Mesendoderm (in vitro differentiated cells): ENCODE data around the gene MYBPHL.

Experiments used
- DNase-seq: peaks from one replicate; pipeline ENCODE4 v3.0.0; 2013
- H2AK5ac ChIP-seq: 2 replicates; pipeline ENCODE4 v1.6.1; 2013; ENCODE audit warnings: low read length, inconsistent platforms
- H2BK120ac ChIP-seq: 2 replicates; pipeline ENCODE4 v1.6.1; 2013; ENCODE audit warnings: low read depth, mild to moderate bottlenecking, low read length, moderate library complexity, mixed read lengths
- H2BK15ac ChIP-seq: replicated peaks from 2 replicates; pipeline ENCODE4 v1.6.1; 2013; ENCODE audit warnings: low read depth, mild to moderate bottlenecking, moderate library complexity
- H2BK5ac ChIP-seq: 2 replicates; pipeline ENCODE4 v1.6.1; 2013; ENCODE audit warnings: low read length, inconsistent platforms
- H3K18ac ChIP-seq: 2 replicates; pipeline ENCODE4 v1.6.1; 2013; ENCODE audit warnings: mild to moderate bottlenecking, low read length, mixed read lengths
- H3K23ac ChIP-seq: one replicate; pipeline ENCODE4 v1.6.1; 2013; ENCODE audit warnings: low read length
- H3K27ac ChIP-seq: 2 replicates; pipeline ENCODE4 v1.5.1; 2013; ENCODE audit warnings: low read depth, mild to moderate bottlenecking, inconsistent platforms, low read length, moderate library complexity
- H3K27me3 ChIP-seq: 2 replicates; pipeline ENCODE4 v1.6.1; 2013; ENCODE audit warnings: low read length, control low read depth, mild to moderate bottlenecking, inconsistent platforms; ENCODE audit not compliant: insufficient read depth, poor library complexity
- H3K36me3 ChIP-seq: 2 replicates; pipeline ENCODE4 v1.6.1; 2013; ENCODE audit warnings: low read length, inconsistent platforms; ENCODE audit not compliant: control insufficient read depth, insufficient read depth
- H3K4ac ChIP-seq: one replicate; pipeline ENCODE4 v1.6.1; 2013; ENCODE audit warnings: low read depth, mild to moderate bottlenecking, low read length, moderate library complexity
- H3K4me1 ChIP-seq: 2 replicates; pipeline ENCODE4 v1.6.1; 2013; ENCODE audit warnings: low read depth, low read length, inconsistent platforms; ENCODE audit not compliant: control insufficient read depth
- H3K4me2 ChIP-seq: 2 replicates; pipeline ENCODE4 v1.6.1; 2013; ENCODE audit warnings: low read length
- H3K4me3 ChIP-seq: 2 replicates; pipeline ENCODE4 v1.5.1; 2013; ENCODE audit warnings: mild to moderate bottlenecking, low read length
- H3K56ac ChIP-seq: one replicate; pipeline ENCODE4 v1.6.1; 2013; ENCODE audit warnings: low read length
- H3K79me1 ChIP-seq: 2 replicates; pipeline ENCODE4 v1.6.1; 2013; ENCODE audit warnings: low read length, inconsistent platforms
- H3K79me2 ChIP-seq: 2 replicates; pipeline ENCODE4 v1.6.1; 2013; ENCODE audit warnings: mild to moderate bottlenecking, low read length; ENCODE audit not compliant: control insufficient read depth, insufficient read depth
- H3K9ac ChIP-seq: 2 replicates; pipeline ENCODE4 v1.6.1; 2013; ENCODE audit warnings: low read length, inconsistent platforms
- H4K5ac ChIP-seq: one replicate; pipeline ENCODE4 v1.6.1; 2013; ENCODE audit warnings: low read length
- H4K8ac ChIP-seq: one replicate; pipeline ENCODE4 v1.6.1; 2013; ENCODE audit warnings: low read depth, mild to moderate bottlenecking, control low read depth, low read length, moderate library complexity
- WGBS: extraction: QIAGEN DNeasy Blood & Tissue Kit; methylation state at CpG from one replicate; pipeline ENCODE4 v1.1.7; 2013; ENCODE audit warnings: low lambda C conversion rate, missing lambda C conversion rate; ENCODE audit not compliant: insufficient coverage; ENCODE audit errors: extremely low coverage; 5-methylcytosine and 5-hydroxymethylcytosine counted together

The MYBPHL gene

GRCh38 chr1:109257682-109258421 is 49.0 kb downstream of the MYBPHL start:
- H4K8ac ChIP-seq = no peak overlapping the region
- no peak overlapping the region for H3K9ac ChIP-seq
- H3K27ac ChIP-seq = no peak overlapping the region
- H3K4me1 ChIP-seq = peaks cover 10% of the 10 kb centered on the region
- H3K4ac ChIP-seq = no peak overlapping the region
- no peak overlapping the region for H3K4me3 ChIP-seq
- H2BK15ac ChIP-seq = no peak overlapping the region
- no peaks in the 10 kb centered on the region for H3K36me3 ChIP-seq
- H2BK120ac ChIP-seq = no peak overlapping the region
- no peak for DNase-seq
- no peak overlapping the region for H3K18ac ChIP-seq
- H3K56ac ChIP-seq = no peak overlapping the region
- H3K23ac ChIP-seq = no peak overlapping the region
- H3K79me1 ChIP-seq = no peaks in the 10 kb centered on the region
- no peak overlapping the region for H2BK5ac ChIP-seq
- whole genome bisulfite sequencing = no CpG with 5 or more reads among the region's 15 CpGs
- H3K4me2 ChIP-seq = no peak overlapping the region
- H2AK5ac ChIP-seq = no peak overlapping the region
- no peaks in the 10 kb centered on the region for H3K27me3 ChIP-seq
- H3K79me2 ChIP-seq = no peaks in the 10 kb centered on the region
- no peak overlapping the region for H4K5ac ChIP-seq

GRCh38 chr1:109256971-109257681 is 49.7 kb downstream of the MYBPHL start:
- WGBS = no CpG with 5 or more reads among the region's 5 CpGs
- H3K18ac ChIP-seq = no peak overlapping the region
- H2AK5ac ChIP-seq = no peak overlapping the region
- H3K9ac ChIP-seq = no peak overlapping the region
- H3K4me2 ChIP-seq = no peak overlapping the region
- no peak overlapping the region for H2BK15ac ChIP-seq
- H3K4me1 ChIP-seq = peaks cover 10% of the 10 kb centered on the region
- H2BK5ac ChIP-seq = no peak overlapping the region
- H3K23ac ChIP-seq = no peak overlapping the region
- H2BK120ac ChIP-seq = no peak overlapping the region
- no peak for DNase-seq
- H3K27me3 ChIP-seq = no peaks in the 10 kb centered on the region
- no peaks in the 10 kb centered on the region for H3K36me3 ChIP-seq
- H4K5ac ChIP-seq = no peak overlapping the region
- H3K79me1 ChIP-seq = no peaks in the 10 kb centered on the region
- H3K4me3 ChIP-seq = no peak overlapping the region
- H3K56ac ChIP-seq = no peak overlapping the region
- H3K79me2 ChIP-seq = no peaks in the 10 kb centered on the region
- H3K27ac ChIP-seq = no peak overlapping the region
- H3K4ac ChIP-seq = no peak overlapping the region
- no peak overlapping the region for H4K8ac ChIP-seq

GRCh38 chr1:109256085-109256484 is 50.7 kb downstream of the MYBPHL start:
- Histone ChIP-seq H3K9ac (no peak overlapping the region), H2BK15ac (no peak overlapping the region), H3K23ac (no peak overlapping the region), H3K4me1 (peaks cover 10% of the 10 kb centered on the region), H3K4me2 (no peak overlapping the region), H2BK120ac (no peak overlapping the region), H3K27me3 (no peaks in the 10 kb centered on the region), H3K79me1 (no peaks in the 10 kb centered on the region), H3K27ac (no peak overlapping the region), H2BK5ac (no peak overlapping the region), H3K4me3 (no peak overlapping the region), H3K79me2 (no peaks in the 10 kb centered on the region), H3K36me3 (no peaks in the 10 kb centered on the region), H4K5ac (no peak overlapping the region), H2AK5ac (no peak overlapping the region), H3K4ac (no peak overlapping the region), H3K56ac (no peak overlapping the region), H3K18ac (no peak overlapping the region), H4K8ac (no peak overlapping the region)
- no peak for DNase-seq
- WGBS = no CpG with 5 or more reads among the region's 7 CpGs

GRCh38 chr1:109255678-109256077 is 51.1 kb downstream of the MYBPHL start:
- Histone ChIP-seq H2BK5ac (no peak overlapping the region), H3K27me3 (no peaks in the 10 kb centered on the region), H3K18ac (no peak overlapping the region), H3K36me3 (no peaks in the 10 kb centered on the region), H3K79me2 (no peaks in the 10 kb centered on the region), H3K4me3 (no peak overlapping the region), H3K4me1 (peaks cover 10% of the 10 kb centered on the region), H2AK5ac (no peak overlapping the region), H2BK120ac (no peak overlapping the region), H3K4me2 (no peak overlapping the region), H3K56ac (peak overlapping the region; percentile 47), H2BK15ac (no peak overlapping the region), H4K8ac (no peak overlapping the region), H3K27ac (no peak overlapping the region), H3K9ac (no peak overlapping the region), H3K23ac (no peak overlapping the region), H3K79me1 (no peaks in the 10 kb centered on the region), H4K5ac (no peak overlapping the region), H3K4ac (no peak overlapping the region)
- WGBS = no CpG with 5 or more reads among the region's 5 CpGs
- DNase-seq = no peak

GRCh38 chr1:109255097-109255651 is 51.6 kb downstream of the MYBPHL start:
- Histone ChIP-seq H3K4me1 (peaks cover 10% of the 10 kb centered on the region), H3K4me3 (no peak overlapping the region)
- WGBS = no CpG with 5 or more reads among the region's 15 CpGs

More at GRCh38 chr1:109255097-109255651, 51.6 kb downstream of the MYBPHL start:
- no peak overlapping the region for H4K8ac ChIP-seq
- no peak overlapping the region for H2AK5ac ChIP-seq
- peak overlapping the region; percentile 60 for H3K56ac ChIP-seq
- DNase-seq = peak; percentile 41
- no peak overlapping the region for H3K23ac ChIP-seq
- H3K79me2 ChIP-seq = no peaks in the 10 kb centered on the region
- no peaks in the 10 kb centered on the region for H3K27me3 ChIP-seq
- H2BK120ac ChIP-seq = no peak overlapping the region
- no peaks in the 10 kb centered on the region for H3K36me3 ChIP-seq
- H3K4ac ChIP-seq = no peak overlapping the region
- H3K18ac ChIP-seq = no peak overlapping the region
- no peak overlapping the region for H3K9ac ChIP-seq
- no peaks in the 10 kb centered on the region for H3K79me1 ChIP-seq
- H3K4me2 ChIP-seq = no peak overlapping the region
- H2BK5ac ChIP-seq = no peak overlapping the region
- H4K5ac ChIP-seq = no peak overlapping the region
- H3K27ac ChIP-seq = no peak overlapping the region
- H2BK15ac ChIP-seq = no peak overlapping the region
